CD4-positive, alpha-beta T cell (primary cell): ENCODE measurements around the gene EPHA1. TPM values are rescaled to one million over a fixed set of nuclear protein-coding genes. Genes with fewer than 3 reads are reported as not detected.

Experiments
- ATAC-seq: fragments of 200-7000 bp; cut with Tn5 transposase; one replicate; pipeline ENCODE4 v1.10.0; 2022; ENCODE audit warnings: mild to moderate bottlenecking; ENCODE audit not compliant: poor library complexity
- CTCF ChIA-PET: fragments of 350-600 bp; sonication (Branson Sonifier 250); formaldehyde crosslinking; loops from one replicate; lab custom pipeline; 2021; ENCODE audit warnings: antibody characterized with exemption, inconsistent platforms; lab: Charles Lee
- POLR2A ChIA-PET: fragments of 350-600 bp; sonication (Branson Sonifier 250); formaldehyde crosslinking; loops from one replicate; lab custom pipeline; 2021; ENCODE audit warnings: antibody characterized with exemption, inconsistent platforms; lab: Charles Lee
- DNase-seq, 14 experiments: peaks; one replicate each; pipeline ENCODE4 v3.0.0-alpha.2; 2013 to 2020; ENCODE audit warnings: mixed read lengths in 2 of 14
- H3K27ac ChIP-seq, 2 donors: one replicate each; pipeline versions ENCODE4 v1.5.1 to v1.7.0; 2013; ENCODE audit warnings: low read length in 2 of 2, low read depth in 1 of 2, mild to moderate bottlenecking in 1 of 2
- H3K27me3 ChIP-seq, 2 experiments: 1 replicate in 1 of 2; 2 replicates in 1 of 2; pipeline versions ENCODE4 v1.6.1 to v1.7.0; 2013; ENCODE audit warnings: low read length in 2 of 2, control low read depth in 1 of 2, mild to moderate bottlenecking in 1 of 2, moderate library complexity in 1 of 2; ENCODE audit not compliant: insufficient read depth in 2 of 2, control insufficient read depth in 1 of 2
- H3K36me3 ChIP-seq: one replicate; pipeline ENCODE4 v1.6.1; 2013; ENCODE audit warnings: low read length, control low read depth; ENCODE audit not compliant: insufficient read depth
- H3K4me1 ChIP-seq: one replicate; pipeline ENCODE4 v1.6.1; 2013; ENCODE audit warnings: low read length, control low read depth; ENCODE audit not compliant: insufficient read depth
- H3K4me3 ChIP-seq: one replicate; pipeline ENCODE4 v1.5.1; 2013; ENCODE audit warnings: mild to moderate bottlenecking, low read length, moderate library complexity
- H3K9me3 ChIP-seq, 2 experiments: 1 replicate in 1 of 2; 2 replicates in 1 of 2; pipeline versions ENCODE4 v1.6.1 to v1.7.0; 2013; ENCODE audit warnings: low read length in 2 of 2, mild to moderate bottlenecking in 2 of 2, control low read depth in 1 of 2, moderate library complexity in 1 of 2; ENCODE audit not compliant: control insufficient read depth in 1 of 2, insufficient read depth in 1 of 2
- H3K27ac Mint-ChIP-seq: one replicate; pipeline ENCODE4 v1.8.0; 2020; ENCODE audit warnings: mixed read lengths
- H3K27me3 Mint-ChIP-seq: one replicate; pipeline ENCODE4 v1.8.0; 2021; ENCODE audit warnings: mixed read lengths
- H3K36me3 Mint-ChIP-seq: one replicate; pipeline ENCODE4 v1.8.0; 2021; ENCODE audit warnings: low read depth, mixed read lengths
- H3K4me1 Mint-ChIP-seq: one replicate; pipeline ENCODE4 v1.8.0; 2021; ENCODE audit warnings: low read depth, mixed read lengths
- H3K4me3 Mint-ChIP-seq: one replicate; pipeline ENCODE4 v1.8.0; 2020; ENCODE audit warnings: mild to moderate bottlenecking, mixed read lengths
- H3K9me3 Mint-ChIP-seq: one replicate; pipeline ENCODE4 v1.8.0; 2020; ENCODE audit warnings: mixed read lengths
- CTCF ChIP-seq: fragments of 200-600 bp; IDR thresholded peaks from one replicate; pipeline ENCODE4 v1.8.0; 2022; ENCODE audit warnings: antibody characterized with exemption, mild to moderate bottlenecking
- intact Hi-C, 2 experiments: fragments of 100-400 bp; cut with DNase I in 1 of 2; cut with micrococcal nuclease in 1 of 2; formaldehyde crosslinking; loops; one replicate each; pipeline versions ENCODE4 v1.15.1 to v1.9.0; 2023 to 2025; cut with DNase I, micrococcal nuclease
- total RNA-seq, 174 experiments: library from RNA in 2 of 174; stranded (reverse) in 2 of 174; gene quantifications; one replicate each; pipeline ENCODE4 v1.2.3 and lab custom pipeline; 2021 to 2026

Gene EPHA1
- total RNA-seq, 2 experiments from 2014 or later, result 16.0 to 19.0 TPM

GRCh38 chr7:143456992-143457793 lies 48.5 kb upstream of the EPHA1 start:
- no peaks in the 10 kb centered on the region for H3K9me3 Mint-ChIP-seq
- POLR2A ChIA-PET, result no interaction called here
- intact Hi-C loops, result no loop called here
- no peak for TF ChIP-seq CTCF
- H3K27me3 ChIP-seq, result no peaks in the 10 kb centered on the region
- no peaks in the 10 kb centered on the region for H3K4me1 ChIP-seq
- H3K4me3 ChIP-seq, result no peak overlapping the region
- H3K27me3 Mint-ChIP-seq, result no peaks in the 10 kb centered on the region
- H3K36me3 ChIP-seq, result no peaks in the 10 kb centered on the region
- ATAC-seq (no peak), DNase-seq (no peak)
- no peak overlapping the region for H3K27ac ChIP-seq
- H3K36me3 Mint-ChIP-seq, result peaks cover 57% of the 10 kb centered on the region
- H3K4me1 Mint-ChIP-seq, result peaks cover 17% of the 10 kb centered on the region
- CTCF ChIA-PET, result no interaction called here
- no peak overlapping the region for H3K27ac Mint-ChIP-seq
- peaks cover 0 to 3% of the 10 kb centered on the region in 2 experiments for H3K9me3 ChIP-seq
- no peak overlapping the region for H3K4me3 Mint-ChIP-seq

- Mint-ChIP-seq H3K9me3 (no peaks in the 10 kb centered on the region), H3K4me3 (no peak overlapping the region), H3K27ac (no peak overlapping the region), H3K4me1 (peaks cover 23% of the 10 kb centered on the region), H3K27me3 (no peaks in the 10 kb centered on the region), H3K36me3 (peaks cover 53% of the 10 kb centered on the region)
- Histone ChIP-seq H3K36me3 (no peaks in the 10 kb centered on the region), H3K4me3 (no peak overlapping the region), H3K9me3 (peaks cover 0 to under 1% of the 10 kb centered on the region in 2 experiments), H3K27me3 (no peaks in the 10 kb centered on the region), H3K27ac (no peak overlapping the region), H3K4me1 (no peaks in the 10 kb centered on the region)
- CTCF ChIA-PET, result no interaction called here
- no peak for DNase-seq
- intact Hi-C loops, result no loop called here
- TF ChIP-seq CTCF, result no peak
- no peak for ATAC-seq
- POLR2A ChIA-PET, result no interaction called here
These were observed 47.3 kb upstream of the EPHA1 start for GRCh38 chr7:143455942-143456341.

- no peak for ATAC-seq
- CTCF ChIA-PET, result no interaction called here
- intact Hi-C loops, result no loop called here
- Histone ChIP-seq H3K4me1 (no peaks in the 10 kb centered on the region), H3K36me3 (no peaks in the 10 kb centered on the region), H3K27ac (no peak overlapping the region), H3K27me3 (no peaks in the 10 kb centered on the region), H3K4me3 (no peak overlapping the region), H3K9me3 (no peaks in the 10 kb centered on the region)
- no peak overlapping the region for H3K27ac Mint-ChIP-seq
- H3K4me3 Mint-ChIP-seq, result no peak overlapping the region
- POLR2A ChIA-PET, result no interaction called here
- DNase-seq, result no peak
- peaks cover 49% of the 10 kb centered on the region for H3K36me3 Mint-ChIP-seq
- no peaks in the 10 kb centered on the region for H3K27me3 Mint-ChIP-seq
- no peak for TF ChIP-seq CTCF
- no peaks in the 10 kb centered on the region for H3K9me3 Mint-ChIP-seq
- peaks cover 23% of the 10 kb centered on the region for H3K4me1 Mint-ChIP-seq
These were observed 46.8 kb upstream of the EPHA1 start for GRCh38 chr7:143455491-143455890.
